ENCODE results near the gene TDRD15.

The TDRD15 gene

GRCh38 chr2:21183306-21183705 lies 59.5 kb downstream of the TDRD15 start:
- TF ChIP-seq CTCF (IDR thresholded peaks at IDR 0.05; ENCODE audit: extremely low read depth, insufficient read depth, missing control alignments): no peak
- no peak for DNase-seq (ENCODE audit: low spot score)
- in situ Hi-C loops (cut with MboI; ENCODE audit: low pct_unique_long_range_greater_than_20kb, low sequenced_read_pairs, unreplicated experiment): no loop called here

GRCh38 chr2:21183726-21184125 lies 60.0 kb downstream of the TDRD15 start:
- in situ Hi-C loops (cut with MboI; ENCODE audit: low pct_unique_long_range_greater_than_20kb, low sequenced_read_pairs, unreplicated experiment): no loop called here
- no peak for DNase-seq (ENCODE audit: low spot score)

GRCh38 chr2:21191535-21191934 lies 67.8 kb downstream of the TDRD15 start:
- in situ Hi-C loops (cut with MboI; ENCODE audit: low pct_unique_long_range_greater_than_20kb, low sequenced_read_pairs, unreplicated experiment): no loop called here
- TF ChIP-seq CTCF (IDR thresholded peaks at IDR 0.05; ENCODE audit: extremely low read depth, insufficient read depth, missing control alignments): no peak
- no peak for DNase-seq (ENCODE audit: low spot score)

More at GRCh38 chr2:21183726-21184125, 60.0 kb downstream of the TDRD15 start:
- no peak for TF ChIP-seq CTCF (IDR thresholded peaks at IDR 0.05; ENCODE audit: extremely low read depth, insufficient read depth, missing control alignments)

Data from GM13977 (cell line).